ENCODE data around the gene DUS1L.

DNA sequence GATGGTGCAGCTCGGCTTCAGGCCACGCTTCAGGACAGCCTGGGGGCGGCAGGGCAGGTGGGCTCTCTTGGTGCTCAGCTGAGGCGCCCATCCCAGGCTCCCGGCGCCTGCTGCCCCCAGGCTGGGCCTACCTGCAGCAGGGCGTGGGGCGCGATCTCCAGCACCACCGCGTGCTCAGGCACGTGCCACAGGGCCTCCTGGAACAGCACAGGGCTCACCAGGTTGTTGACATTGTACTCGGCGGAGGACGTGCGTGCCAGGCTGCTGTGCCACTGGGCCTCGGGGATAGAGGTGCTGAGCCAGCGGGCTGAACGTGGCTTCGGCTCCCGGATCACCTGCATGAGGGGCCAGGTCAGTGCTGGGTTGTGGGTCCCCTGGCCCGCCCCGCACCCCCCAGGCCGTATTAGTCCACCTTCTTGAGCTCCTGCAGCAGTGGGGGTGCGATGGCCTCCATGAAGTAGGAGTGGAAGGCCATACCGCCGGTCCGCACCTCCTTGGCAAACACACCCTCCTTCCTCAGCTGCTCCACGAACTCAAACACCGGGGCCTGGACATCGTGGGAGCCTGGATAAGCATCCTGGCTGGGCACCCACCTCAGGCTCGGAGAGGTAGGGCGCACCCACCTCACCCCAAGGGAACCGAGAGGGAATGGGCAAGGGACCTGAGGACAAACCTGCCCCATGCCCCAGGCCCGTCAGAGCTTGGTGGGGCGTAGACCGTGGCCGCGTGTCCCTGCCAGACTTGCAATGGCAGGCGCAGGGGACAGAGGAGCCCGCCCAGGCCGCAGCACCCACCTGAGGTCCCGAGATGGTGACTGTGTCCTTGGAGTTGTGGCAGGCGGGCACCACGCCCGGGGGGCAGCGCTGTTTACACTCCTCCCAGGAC, 23.5 kb upstream of the DUS1L start:
- no peak for TF ChIP-seq EZH2 (optimal IDR thresholded peaks at IDR 0.05; ENCODE audit: low read depth, low read length)
- TF ChIP-seq, protein P1, sequence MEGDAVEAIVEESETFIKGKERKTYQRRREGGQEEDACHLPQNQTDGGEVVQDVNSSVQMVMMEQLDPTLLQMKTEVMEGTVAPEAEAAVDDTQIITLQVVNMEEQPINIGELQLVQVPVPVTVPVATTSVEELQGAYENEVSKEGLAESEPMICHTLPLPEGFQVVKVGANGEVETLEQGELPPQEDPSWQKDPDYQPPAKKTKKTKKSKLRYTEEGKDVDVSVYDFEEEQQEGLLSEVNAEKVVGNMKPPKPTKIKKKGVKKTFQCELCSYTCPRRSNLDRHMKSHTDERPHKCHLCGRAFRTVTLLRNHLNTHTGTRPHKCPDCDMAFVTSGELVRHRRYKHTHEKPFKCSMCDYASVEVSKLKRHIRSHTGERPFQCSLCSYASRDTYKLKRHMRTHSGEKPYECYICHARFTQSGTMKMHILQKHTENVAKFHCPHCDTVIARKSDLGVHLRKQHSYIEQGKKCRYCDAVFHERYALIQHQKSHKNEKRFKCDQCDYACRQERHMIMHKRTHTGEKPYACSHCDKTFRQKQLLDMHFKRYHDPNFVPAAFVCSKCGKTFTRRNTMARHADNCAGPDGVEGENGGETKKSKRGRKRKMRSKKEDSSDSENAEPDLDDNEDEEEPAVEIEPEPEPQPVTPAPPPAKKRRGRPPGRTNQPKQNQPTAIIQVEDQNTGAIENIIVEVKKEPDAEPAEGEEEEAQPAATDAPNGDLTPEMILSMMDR (IDR thresholded peaks at IDR 0.05; ENCODE audit: low read length) = no peak
